Stimulated activated CD4-positive, alpha-beta T cell treated with anti-CD3 and anti-CD28 coated beads, Interleukin-12 subunit alpha, Interleukin-12 subunit beta, amount 100 ng/mL, for 24 hours (primary cell): ENCODE results near the gene TMEM63C.

Experiments
- DNase-seq, 2 experiments: peaks; one replicate each; pipeline ENCODE4 v3.0.0-alpha.2; 2020; ENCODE audit warnings: low read depth in 2 of 2

TMEM63C gene

DNA sequence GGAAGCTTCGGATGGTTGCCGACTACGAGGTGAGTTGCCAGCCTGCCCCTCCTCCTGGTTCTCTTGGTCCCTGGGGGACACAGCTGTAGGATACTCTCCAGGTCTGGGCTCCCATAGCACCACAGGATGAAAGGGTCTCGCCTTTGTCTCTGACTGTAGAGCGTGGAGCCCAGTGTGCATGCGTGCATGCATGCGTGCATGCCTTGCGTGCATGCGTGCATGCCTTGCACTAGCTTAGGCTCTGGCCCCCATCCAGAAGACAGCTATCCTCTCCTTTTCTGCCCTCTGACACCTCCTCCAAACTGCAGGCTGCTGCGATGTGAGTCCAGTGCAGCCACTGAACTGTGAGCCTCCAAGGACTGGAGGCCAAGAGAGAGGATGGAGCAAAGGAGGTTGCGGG is 70.3 kb downstream of the TMEM63C start:
- no peak for DNase-seq

DNA sequence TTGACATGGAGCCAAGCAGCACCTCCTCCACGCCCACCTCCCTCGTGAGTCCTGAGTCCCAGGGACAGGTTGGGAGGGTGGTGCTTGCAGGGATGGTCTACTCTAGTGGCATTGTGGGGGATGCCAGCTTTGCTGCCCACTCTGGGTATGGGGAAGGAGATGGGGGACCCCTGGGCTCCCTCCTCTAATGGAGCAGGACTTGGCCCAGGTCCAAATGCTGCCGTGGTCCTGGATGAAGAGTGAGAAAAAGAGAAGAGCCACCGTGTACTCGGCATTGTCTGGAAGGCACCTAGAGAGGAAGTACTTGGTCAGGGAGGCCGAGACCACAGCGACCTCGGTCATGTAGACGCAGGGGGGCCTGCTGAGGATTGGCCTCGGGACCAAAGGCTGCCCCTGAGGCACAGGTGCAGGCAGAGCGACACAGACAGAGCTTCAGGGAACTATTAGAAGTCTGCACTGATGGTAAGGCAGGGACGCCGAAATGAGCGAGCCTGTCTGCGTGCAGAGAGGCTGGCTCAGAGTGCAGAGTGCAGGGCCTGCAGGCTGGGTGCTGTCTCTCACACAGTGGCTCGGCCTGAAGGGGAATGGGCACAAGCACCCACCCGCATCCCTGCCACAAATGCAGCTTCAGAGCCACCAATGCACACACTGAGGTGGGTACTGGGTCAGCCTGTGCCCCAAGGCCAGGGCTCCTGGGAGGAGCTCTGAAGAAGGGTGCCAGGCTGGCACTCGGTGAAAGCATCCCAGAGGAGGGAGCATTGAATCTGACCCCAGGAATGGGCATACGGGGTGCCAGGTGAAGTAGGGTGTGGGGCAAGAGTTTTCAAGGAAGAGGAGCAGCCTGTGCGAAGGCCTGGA is 72.0 kb downstream of the TMEM63C start:
- no peak for DNase-seq

DNA sequence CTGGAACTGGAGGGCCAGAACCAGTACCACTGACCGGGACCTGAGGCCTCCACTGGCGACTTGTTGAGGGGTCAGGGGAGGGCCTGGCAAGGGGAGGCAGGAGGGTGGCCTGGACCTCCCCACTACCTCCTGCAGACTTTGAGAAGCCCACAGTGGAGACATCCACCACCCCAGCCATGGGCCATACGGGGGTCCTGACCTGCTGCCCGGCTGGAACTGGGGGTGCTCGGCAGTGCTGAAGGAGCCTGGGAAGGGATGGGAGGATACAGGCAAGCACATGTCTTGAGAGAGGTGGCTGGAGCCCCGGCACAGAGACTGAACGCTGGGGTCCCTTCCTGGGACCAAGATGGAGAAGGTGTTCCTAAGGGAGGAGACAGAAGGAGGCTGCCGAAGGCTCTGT is 75.1 kb downstream of the TMEM63C start:
- no peak for DNase-seq

DNA sequence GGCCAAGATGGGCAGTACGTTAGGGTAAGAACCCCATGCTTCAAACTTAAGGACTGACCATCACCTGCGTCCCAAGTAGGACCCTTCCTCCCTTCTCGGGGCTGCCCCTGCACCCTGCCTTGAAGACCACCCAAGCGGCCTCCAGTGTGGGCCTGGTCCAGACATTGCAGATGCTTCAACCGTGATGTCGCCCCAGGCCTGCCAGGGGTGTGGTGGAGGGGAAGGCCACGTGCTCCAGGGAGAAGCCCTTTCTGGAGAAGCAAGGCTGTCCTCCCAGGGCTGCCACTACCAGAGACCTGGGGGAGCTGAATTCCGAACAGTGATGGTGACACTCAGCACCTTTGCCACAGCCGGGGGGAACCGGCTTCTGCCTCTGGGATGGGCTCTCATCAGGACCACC is 76.1 kb downstream of the TMEM63C start:
- DNase-seq: no peak

DNA sequence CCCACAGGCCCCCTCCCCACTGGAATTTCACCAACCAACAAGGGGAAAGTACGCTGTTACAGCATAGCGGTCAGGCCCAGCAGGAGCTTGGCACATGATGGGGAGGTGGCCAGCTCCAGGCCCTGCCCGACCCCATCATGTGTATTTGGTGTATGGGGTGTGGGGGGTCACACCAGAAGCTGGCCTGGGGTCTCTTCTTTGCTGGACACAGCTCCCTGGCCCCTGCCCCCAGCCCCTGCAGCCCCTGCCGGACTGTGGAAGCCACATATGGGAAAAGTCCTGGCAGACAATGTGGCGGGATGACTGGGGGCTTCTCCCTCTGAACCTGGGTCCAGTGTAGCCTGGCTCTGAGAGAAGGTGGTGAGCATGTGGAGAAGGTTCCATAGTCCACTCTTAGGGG is 77.0 kb downstream of the TMEM63C start:
- no peak for DNase-seq

DNA sequence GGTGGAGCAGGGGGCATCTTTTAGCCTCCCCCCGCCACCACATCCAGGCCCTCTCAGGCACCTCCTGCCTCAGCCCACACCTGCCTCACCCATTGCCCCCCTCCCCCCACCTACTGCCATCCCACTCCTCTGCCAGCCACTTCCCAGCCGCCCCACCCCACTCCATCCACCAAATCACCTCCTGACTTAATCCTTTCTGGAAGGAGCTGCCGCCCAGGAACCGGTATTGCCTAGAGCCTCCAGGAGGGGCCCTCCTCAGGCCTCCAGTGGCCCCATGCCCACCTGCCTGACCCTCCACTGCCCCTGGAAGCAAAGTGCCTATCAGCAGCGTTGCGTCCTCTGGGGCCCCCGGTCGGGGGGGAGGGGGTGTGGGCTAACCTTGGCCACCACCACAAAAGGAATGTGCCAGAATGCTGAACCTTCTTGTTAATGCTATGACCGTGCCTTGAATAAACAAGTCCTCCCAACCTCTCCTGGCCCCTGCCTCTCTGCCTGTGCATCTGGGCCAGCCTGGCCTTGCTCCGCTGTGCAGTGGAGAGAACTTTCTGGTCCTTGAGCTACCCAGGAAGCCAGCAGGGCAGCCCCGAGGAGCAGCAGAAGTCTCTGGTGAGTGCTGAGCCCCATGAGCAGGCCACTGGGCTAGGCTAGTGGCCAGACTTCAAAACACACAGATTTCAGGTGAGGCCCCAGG is 77.6 kb downstream of the TMEM63C start:
- DNase-seq: no peak

DNA sequence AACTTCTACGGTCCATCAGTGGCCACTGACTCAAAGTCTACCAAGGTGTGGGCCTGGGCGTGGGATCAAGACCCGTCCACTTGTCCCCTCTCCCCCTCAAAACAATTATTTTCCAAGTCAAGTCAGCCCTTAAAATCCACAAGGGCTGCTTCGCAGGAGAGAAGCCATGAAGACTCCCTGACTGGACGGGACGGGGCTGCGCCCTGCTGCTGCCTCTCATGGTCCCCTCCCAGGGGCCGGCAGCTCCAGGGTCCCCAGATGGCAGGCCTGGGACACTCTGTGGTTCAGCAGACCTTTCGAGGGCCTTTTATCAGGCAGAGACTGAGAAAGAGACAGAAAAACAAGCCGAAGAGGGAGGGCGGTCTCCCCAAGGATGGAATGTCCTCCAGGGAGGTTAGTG is 78.6 kb downstream of the TMEM63C start:
- DNase-seq: no peak

DNA sequence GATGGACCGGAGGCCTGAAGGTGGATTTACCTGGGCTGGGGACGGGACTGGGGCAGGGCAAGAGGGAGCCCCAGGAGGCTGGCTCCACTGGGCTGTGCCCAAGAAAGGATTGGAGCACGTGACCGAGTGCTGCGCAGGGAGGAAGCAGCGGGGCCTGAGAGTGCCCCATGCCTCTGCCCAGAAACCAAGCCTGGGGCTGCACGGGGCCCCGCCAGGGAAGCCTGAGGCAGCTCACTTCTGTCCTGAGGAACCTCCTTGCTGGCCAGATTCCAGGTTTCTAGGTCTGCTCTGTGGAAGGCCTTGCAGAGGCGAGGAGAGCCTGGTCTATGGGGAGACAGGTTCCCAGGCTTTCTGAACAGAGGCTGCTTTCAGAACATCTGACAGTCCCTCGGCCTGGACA is 79.0 kb downstream of the TMEM63C start:
- no peak for DNase-seq

DNA sequence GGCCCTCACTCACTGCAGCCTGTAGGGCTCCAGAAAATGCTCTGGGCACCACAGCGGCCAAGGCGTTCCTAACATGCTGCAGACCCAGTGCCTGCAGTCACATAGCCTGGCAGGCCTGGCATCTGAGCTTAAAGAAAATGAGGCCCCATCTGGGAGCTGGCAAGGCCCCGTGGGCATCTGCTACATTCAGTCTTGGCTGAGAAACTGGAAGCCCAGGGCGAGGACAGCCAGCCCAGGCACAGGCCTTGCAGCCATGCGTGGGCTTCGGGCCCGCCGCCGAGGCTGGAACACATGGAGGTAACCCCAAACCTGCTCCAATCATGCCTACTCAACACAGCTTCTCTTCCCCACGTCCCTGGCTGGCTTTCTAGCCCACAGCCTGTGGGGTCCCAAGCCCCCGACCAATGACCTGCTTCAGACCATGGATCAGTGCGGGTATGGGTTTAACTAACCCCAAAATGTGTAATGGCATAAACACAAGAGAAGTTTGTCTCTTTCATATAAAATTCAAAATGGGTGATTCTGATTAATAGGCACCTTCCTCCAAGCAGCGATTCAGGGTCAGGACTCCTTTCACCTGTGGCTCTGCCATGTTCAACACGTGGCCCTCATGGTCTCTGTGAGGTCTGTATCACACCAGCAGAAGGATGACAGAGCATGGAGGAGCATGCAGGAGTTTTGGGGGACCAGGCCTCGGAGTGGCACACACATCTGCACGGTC is 83.0 kb downstream of the TMEM63C start:
- DNase-seq: no peak

DNA sequence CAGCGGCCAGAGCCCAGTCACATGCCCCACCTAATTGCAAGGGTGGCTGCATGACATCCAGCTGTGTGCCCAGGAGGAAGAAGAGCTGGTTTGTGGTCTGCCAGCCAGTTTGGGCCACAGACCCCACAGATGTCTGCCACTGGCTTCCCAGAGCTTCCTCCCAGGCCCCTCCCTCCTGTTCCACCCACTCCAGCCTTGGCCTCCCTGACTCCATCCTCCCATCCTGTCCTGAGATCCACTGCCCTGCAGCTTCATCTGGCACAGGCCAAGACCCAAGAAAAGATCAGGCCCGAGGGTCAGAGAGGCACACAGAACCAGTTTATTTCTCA is 83.6 kb downstream of the TMEM63C start:
- DNase-seq: no peak

DNA sequence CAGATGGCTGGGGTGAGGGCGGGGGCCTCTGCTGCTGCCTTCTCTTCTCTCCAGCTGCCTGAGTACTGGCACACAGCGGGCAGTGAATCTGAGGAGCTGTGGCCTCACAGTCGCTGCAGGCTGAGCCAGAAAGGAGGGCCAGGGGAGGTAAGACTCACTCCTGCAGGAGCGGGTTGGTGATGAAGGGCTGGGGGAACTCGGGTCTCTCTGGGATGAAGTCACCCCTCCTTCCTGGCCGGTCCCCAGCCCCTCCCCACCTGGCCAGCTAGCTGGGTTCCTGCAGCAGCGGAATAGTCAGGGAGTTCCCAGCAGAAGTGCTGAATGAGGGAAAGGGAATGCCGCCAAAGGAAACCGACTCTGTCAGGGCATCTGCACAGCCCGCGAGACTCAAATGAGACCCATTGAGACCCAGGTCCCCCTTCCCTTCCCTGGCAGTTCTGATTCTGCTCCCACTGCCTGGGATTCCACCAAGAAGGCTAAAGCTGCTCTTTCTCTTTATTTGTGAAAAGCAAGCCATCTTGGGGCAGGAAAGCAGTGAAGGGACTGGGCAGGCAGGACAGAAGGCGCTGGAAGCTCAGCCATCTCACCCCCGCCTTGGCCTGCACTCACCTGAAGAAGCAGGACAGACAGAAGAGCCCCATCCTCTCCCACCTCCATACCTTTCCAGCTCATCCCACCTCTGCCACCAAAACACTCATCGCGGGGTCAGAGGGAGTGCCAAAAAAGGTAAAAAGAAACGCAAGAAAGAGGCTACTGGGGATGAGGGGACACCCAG is 84.2 kb downstream of the TMEM63C start:
- DNase-seq: no peak

DNA sequence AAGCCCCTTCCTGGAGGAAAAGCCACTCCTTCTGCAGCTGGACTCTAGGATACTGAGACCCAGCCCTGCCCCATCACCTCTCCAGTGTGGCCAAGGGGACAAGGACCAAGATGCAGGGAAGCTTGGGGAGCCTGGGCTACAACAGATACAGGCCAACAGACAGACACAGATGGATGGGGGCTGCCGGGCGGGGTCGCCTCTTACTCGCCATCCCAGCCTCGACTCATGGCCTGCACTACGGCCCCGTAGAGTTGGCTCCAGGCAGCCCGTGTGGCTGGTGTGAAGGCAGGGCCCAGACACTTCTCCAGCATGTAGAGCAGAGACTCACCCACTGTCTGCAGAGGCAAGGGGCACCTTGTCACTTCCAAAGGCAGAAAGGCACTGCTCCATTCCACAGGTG is 84.7 kb downstream of the TMEM63C start:
- DNase-seq: no peak

DNA sequence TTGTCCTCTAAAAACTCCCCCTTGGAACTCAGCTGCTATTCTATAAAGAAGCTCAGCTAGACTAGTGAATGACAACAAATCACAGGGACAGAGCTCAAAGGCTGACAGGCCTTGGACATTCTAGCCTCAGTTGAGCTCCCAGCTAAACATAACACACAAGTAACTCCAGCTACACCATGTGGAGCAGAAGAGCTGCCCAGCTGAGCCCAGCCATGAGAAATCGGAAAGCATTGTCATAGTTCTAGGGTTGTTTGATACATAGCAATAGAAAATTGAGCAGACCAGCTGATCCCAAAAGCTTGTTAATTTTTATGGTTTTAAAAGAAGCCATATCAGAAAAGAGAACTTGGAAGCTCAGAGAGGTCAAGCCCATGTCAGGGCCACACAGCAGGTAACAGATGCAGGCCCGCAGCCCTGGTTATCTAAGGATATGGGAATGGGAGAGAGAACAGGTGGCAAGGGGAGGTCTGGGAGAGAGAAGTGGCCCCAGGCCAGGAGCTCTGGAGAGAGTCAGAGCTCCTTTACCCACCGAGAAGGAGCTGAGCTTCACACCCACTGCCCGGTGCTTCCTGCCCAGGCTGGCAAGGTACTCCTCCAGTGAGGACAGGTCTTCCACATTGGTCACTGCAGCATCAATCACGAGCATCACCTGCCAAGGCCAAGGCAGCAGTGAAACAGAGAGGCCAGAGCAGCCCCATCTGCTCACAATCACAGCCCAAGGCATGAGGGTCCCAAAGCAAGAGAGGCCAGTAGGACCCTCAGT is 86.5 kb downstream of the TMEM63C start:
- no peak for DNase-seq

DNA sequence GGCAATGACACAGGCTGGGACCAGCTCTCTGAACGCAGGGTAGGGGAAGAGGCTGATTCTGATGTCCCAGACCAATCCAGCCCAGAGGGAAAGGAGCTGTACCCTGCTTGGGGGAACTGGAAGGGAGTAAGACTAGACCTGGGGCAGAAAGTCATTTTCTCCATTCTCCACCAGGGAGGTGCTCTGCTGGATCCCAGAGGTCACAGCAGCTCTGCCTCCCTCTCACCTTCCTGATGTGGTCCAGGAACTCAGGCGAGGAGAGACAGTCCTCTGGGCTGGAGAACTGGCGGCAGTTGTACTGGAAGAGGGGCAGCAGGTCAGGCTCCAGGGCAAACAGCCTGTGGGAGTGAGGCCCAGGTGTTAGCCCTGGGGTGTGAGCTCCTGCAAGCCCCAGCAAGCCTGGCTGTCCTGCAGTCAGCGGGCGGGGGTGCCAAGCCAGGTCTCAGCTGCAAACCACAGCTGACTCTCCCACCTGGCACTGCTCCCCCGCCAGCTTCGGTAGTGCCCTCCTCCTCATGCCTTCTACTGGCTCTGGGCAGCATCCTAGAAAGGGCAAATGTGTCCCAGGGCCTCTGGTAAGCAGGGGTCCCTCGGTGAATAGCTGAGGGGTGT is 87.5 kb downstream of the TMEM63C start:
- DNase-seq: no peak

DNA sequence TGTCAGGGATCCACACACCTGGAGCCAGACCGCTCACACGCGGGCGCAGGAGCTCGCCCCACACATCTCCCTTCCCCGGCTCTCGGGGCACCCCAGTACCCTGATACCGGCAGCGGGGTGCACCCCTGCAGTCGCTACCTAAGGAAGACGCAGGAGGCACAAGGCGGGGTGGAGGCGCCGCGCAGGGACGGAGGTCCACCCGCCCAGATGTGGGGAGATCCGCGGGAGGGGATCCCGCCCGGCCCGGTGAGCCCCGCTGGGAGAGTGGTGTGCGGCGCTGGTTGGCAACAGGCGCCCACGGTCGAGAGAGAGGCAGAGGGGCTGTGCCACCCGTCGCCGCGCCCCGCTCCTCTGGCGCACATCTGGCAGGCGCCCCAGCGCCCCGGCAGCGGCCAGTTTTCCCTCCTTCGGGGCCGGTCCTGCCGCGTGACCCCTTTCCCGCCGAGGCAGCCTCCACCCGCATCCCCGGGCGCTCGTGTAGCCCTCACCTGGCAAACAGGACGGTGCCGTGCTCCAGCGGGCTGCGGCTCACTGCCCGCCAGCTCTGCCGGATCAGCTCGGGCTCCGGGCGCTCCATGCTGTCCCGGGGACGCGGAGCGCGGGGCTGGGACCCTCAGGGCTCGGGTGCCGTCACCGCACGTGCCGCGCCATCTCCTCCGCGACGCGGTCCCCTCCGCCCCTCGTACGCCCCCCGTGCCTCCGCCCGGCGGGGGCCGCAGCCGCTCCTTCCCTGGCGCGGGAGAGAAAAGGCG is 88.9 kb downstream of the TMEM63C start:
- DNase-seq: no peak

DNA sequence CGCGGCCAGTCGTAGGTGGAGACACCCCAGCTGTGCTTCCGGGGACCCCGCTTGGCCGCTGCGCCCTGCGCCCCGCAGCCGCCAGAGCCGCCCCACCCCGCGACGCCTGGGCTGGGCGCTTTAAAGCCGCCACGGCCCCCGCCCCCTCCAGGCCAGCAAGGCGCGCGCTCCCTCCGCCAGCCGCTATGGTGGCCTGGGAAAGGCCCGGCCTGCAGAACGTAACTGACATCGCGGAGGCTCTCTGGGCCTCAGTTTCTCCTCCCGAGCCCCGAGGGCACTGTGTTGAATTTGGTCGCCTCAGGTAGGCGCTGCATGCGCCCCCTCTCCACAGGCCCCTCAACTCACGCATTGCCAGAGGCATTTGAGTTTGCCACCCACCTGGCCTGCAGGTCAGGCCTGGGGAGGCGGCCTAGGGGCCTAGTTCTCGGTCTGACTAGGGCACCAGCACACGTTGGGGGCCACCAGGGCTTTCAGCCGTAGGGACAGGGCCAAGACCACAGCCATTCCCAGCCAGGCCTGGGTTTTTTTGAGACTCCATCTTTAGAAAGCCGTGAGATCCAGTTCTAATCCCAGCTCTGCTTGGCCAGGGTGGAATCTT is 89.6 kb downstream of the TMEM63C start, which contains the start of gene NGB:
TSS of gene NGB (minus strand) at position 94 of the 598 bp plus-strand sequence. CDS start 269 bp downstream, outside the sequence.
- no peak for DNase-seq

DNA sequence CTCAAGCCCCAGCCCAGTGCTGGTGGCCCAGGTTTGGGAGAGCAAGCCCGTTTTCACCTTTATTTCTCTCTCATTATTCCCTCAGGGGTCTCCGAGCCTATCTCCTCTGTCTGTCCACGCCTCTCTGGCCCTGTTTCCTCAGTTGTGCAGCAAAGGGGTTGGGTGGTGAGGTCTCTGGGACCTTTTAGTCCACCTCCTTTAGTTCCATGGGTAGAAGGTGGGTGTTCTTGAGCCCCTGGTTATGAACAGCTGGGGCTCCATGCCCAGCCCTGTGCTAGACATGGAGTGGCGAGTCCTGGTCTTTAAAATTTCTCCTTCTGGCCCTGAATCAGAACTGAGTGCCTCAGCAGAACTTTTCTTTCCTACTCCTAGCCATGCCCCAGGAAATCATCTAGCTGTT is 90.7 kb downstream of the TMEM63C start:
- DNase-seq: no peak

DNA sequence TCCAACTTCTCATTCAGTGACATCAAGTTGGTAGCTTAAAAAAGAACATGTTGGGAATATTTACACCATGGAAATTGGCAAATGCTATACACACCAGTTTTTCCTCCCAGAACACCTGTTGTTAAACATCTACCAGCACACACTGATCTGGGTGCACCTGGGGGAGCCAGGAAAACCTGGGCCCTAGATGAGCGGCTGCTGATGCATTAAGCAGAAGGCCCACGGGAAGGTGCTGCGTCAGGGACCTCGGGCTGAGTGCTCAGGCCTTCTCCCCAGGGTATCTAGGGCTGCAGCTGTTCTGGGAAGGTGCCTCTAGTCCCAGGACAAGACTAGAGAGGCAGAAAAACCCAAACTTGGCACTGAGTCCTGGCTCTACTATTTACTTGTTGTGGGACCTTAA is 92.2 kb downstream of the TMEM63C start:
- DNase-seq: no peak

DNA sequence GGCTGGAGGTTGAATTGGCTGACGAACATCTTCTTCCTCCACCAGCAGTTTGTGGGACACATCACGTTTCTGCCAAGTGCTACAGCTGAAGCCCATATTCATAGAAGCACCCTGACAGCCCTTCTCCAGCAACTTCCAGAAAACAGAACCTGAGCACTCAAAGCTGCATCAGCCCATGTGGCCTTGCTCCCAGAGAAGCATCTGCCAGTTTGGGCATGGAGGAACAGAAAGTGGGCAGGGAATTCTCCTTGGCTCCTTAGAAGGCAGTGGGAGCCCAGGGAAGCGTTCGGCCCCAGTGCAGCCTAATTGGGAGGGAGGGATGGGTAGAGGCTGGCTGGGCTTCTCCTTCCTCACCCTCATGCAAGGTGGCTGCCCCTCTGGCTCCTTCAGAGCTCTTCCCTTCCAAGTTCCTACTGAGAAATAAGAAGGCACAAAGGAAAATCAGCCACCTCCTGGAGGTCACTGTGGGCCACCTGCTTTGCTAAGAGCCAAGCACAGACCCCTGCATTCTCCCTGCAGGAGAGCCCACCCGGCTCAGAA is 93.5 kb downstream of the TMEM63C start:
- DNase-seq: no peak
